ENCODE measurements around the gene HBM. TPM values are rescaled to one million over a fixed set of nuclear protein-coding genes. Genes with fewer than 3 reads are reported as not detected.
"Not testable (repeated sequence)": the region's sequence is repeated elsewhere in the genome, so short reads cannot be mapped to it uniquely, and the experiment has no call there.

HBM gene
- total RNA-seq, 1 donor from 2014 or later: not detected

DNA sequence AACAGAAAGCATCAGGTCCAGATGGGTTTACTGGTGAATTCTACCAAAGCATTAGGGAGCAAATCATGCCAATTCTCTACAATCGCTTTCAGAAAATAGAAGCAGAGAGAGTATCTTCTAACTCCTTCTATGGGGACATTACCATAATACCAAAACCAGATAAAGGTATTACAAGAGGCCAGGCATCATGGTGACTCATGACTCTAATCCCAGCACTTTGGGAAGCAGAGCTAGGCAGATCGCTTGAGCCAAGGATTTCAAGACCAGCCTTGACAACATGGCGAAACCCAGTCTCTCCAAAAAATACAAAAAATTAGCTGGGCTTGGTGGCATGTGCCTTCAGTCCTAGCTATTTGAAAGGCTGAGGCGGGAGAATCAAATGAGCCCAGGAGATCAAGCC, 37.5 kb downstream of the HBM start:
- TF ChIP-seq EZH2phosphoT487 (IDR thresholded peaks at IDR 0.05): no peak
- no peak for TF ChIP-seq CTCF (IDR thresholded peaks at IDR 0.05)
- no peak for TF ChIP-seq EZH2 (IDR thresholded peaks at IDR 0.05)
- Mint-ChIP-seq H3K4me3 (no peak overlapping the region), H3K36me3 (peaks cover 31% of the 10 kb centered on the region), H3K27me3 (ENCODE audit: insufficient read depth, low read depth) (no peaks in the 10 kb centered on the region), H3K27ac (no peak overlapping the region), H3K9me3 (no peaks in the 10 kb centered on the region), H3K4me1 (no peaks in the 10 kb centered on the region)
- Histone ChIP-seq H3K4me1 (no peaks in the 10 kb centered on the region), H3K79me2 (ENCODE audit: low read depth) (peaks cover 15% of the 10 kb centered on the region), H3K4me3 (no peak overlapping the region), H3K9ac (no peak overlapping the region), H3K36me3 (peaks cover 14% of the 10 kb centered on the region), H3K27me3 (no peaks in the 10 kb centered on the region), H4K20me1 (ENCODE audit: low read depth) (peaks cover 23% of the 10 kb centered on the region), H3K27ac (no peak overlapping the region), H2AFZ (replicated peaks) (no peak overlapping the region), H3F3A (ENCODE audit: low read depth) (no peaks in the 10 kb centered on the region), H3K4me2 (no peak overlapping the region), H3K9me3 (ENCODE audit: low read depth) (no peaks in the 10 kb centered on the region)
- no peak for DNase-seq (ENCODE audit: low spot score)

GRCh38 chr16:204046-204445, 38.3 kb downstream of the HBM start:
- H2AFZ ChIP-seq (replicated peaks); H3K9me3 ChIP-seq (ENCODE audit: low read depth); H3F3A ChIP-seq (ENCODE audit: low read depth); H3K4me1 ChIP-seq; H3K4me2 ChIP-seq; H3K27ac ChIP-seq; H3K27me3 Mint-ChIP-seq (ENCODE audit: insufficient read depth, low read depth); H3K4me3 ChIP-seq; H3K4me3 Mint-ChIP-seq; DNase-seq (ENCODE audit: low spot score); H3K4me1 Mint-ChIP-seq; H3K27ac Mint-ChIP-seq; H3K9ac ChIP-seq; H3K9me3 Mint-ChIP-seq; H3K27me3 ChIP-seq: not testable (repeated sequence)
- peaks cover 34% of the 10 kb centered on the region for H3K36me3 Mint-ChIP-seq
- peaks cover 23% of the 10 kb centered on the region for H3K79me2 ChIP-seq (ENCODE audit: low read depth)
- H3K36me3 ChIP-seq: peaks cover 11% of the 10 kb centered on the region
- peaks cover 27% of the 10 kb centered on the region for H4K20me1 ChIP-seq (ENCODE audit: low read depth)

GRCh38 chr16:209359-209758, 43.6 kb downstream of the HBM start:
- H3K9me3 Mint-ChIP-seq; H3K4me1 ChIP-seq; H3K27me3 ChIP-seq; H2AFZ ChIP-seq (replicated peaks); H3K4me1 Mint-ChIP-seq; H3F3A ChIP-seq (ENCODE audit: low read depth); H3K9ac ChIP-seq; H3K27ac Mint-ChIP-seq; DNase-seq (ENCODE audit: low spot score); H3K9me3 ChIP-seq (ENCODE audit: low read depth); H3K27ac ChIP-seq; H3K4me3 Mint-ChIP-seq; H3K36me3 ChIP-seq; H3K4me2 ChIP-seq; H3K4me3 ChIP-seq; H3K27me3 Mint-ChIP-seq (ENCODE audit: insufficient read depth, low read depth): not testable (repeated sequence)
- H3K36me3 Mint-ChIP-seq: peaks cover 28% of the 10 kb centered on the region
- Histone ChIP-seq H4K20me1 (ENCODE audit: low read depth) (peaks cover 70% of the 10 kb centered on the region), H3K79me2 (ENCODE audit: low read depth) (peaks cover 68% of the 10 kb centered on the region)

- H4K20me1 ChIP-seq (ENCODE audit: low read depth): peaks cover 91% of the 10 kb centered on the region
- H3K27ac ChIP-seq, H3K27ac Mint-ChIP-seq: not testable (repeated sequence)
These were observed 45.9 kb downstream of the HBM start for GRCh38 chr16:211631-212180.

DNA sequence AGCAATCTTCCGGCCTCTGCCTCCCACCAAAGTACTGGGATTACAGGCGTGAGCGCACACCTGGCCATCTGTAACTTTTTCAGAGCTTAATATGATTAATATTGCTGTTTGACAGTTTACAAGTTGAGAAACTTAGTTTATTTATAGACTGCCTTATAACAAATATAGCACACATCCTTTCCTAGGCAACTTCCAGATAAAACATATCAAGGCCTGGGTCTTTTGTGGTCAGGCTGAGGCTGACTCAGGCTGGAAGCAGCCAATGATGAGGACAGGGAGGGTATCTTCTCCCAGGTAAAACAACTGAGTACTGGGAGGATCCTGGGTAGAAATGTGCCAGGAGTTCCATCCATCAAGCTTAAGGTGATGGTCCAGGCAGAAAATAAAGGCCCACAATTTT, 47.2 kb downstream of the HBM start:
- Mint-ChIP-seq H3K27me3 (ENCODE audit: insufficient read depth, low read depth) (no peaks in the 10 kb centered on the region), H3K4me3 (no peak overlapping the region), H3K9me3 (no peaks in the 10 kb centered on the region), H3K36me3 (peaks cover 27% of the 10 kb centered on the region), H3K4me1 (no peaks in the 10 kb centered on the region), H3K27ac (no peak overlapping the region)
- Histone ChIP-seq H3K79me2 (ENCODE audit: low read depth) (peaks cover 99% of the 10 kb centered on the region), H3K4me2 (no peak overlapping the region), H4K20me1 (ENCODE audit: low read depth) (peaks cover 95% of the 10 kb centered on the region), H3K4me3 (no peak overlapping the region), H3K27me3 (no peaks in the 10 kb centered on the region), H3K27ac (no peak overlapping the region), H3K9ac (no peak overlapping the region), H2AFZ (replicated peaks) (no peak overlapping the region), H3K36me3 (peaks cover 21% of the 10 kb centered on the region), H3K4me1 (no peaks in the 10 kb centered on the region), H3K9me3 (ENCODE audit: low read depth) (no peaks in the 10 kb centered on the region), H3F3A (ENCODE audit: low read depth) (peaks cover 9% of the 10 kb centered on the region)
- no peak for DNase-seq (ENCODE audit: low spot score)
- no peak for TF ChIP-seq EZH2phosphoT487 (IDR thresholded peaks at IDR 0.05)

More at GRCh38 chr16:211631-212180, 45.9 kb downstream of the HBM start:
- not testable (repeated sequence) for H3K4me3 Mint-ChIP-seq; H3K9me3 ChIP-seq (ENCODE audit: low read depth); H3K4me1 ChIP-seq; H3K9ac ChIP-seq; DNase-seq (ENCODE audit: low spot score); H3K4me2 ChIP-seq; H3K27me3 Mint-ChIP-seq (ENCODE audit: insufficient read depth, low read depth); H2AFZ ChIP-seq (replicated peaks); H3K4me1 Mint-ChIP-seq; H3K27me3 ChIP-seq; H3F3A ChIP-seq (ENCODE audit: low read depth); H3K4me3 ChIP-seq; H3K9me3 Mint-ChIP-seq
- Histone ChIP-seq H3K36me3 (peaks cover 18% of the 10 kb centered on the region), H3K79me2 (ENCODE audit: low read depth) (peaks cover 89% of the 10 kb centered on the region)
- H3K36me3 Mint-ChIP-seq: peaks cover 28% of the 10 kb centered on the region

Small RNAs within 50 kb of the gene (small RNA-seq; reads per million reads assigned to genes)
- gene RF00019: not detected

Other genes starting within 250 kb of the HBM start
- gene POLR3K, start 112.4 kb upstream of the HBM start, total RNA-seq (ENCODE audit: low replicate concordance): 9.2 and 11.0 TPM in 2 replicates
- gene SNRNP25, start 112.2 kb upstream of the HBM start, total RNA-seq (ENCODE audit: low replicate concordance): 43.6 and 49.8 TPM in 2 replicates
- 11.0 and 24.4 TPM in 2 replicates for gene RHBDF1, start 93.3 kb upstream of the HBM start, total RNA-seq (ENCODE audit: low replicate concordance)
- 21.2 and 63.4 TPM in 2 replicates for gene MPG, start 87.8 kb upstream of the HBM start, total RNA-seq (ENCODE audit: low replicate concordance)
- gene NPRL3, start 27.3 kb upstream of the HBM start, total RNA-seq (ENCODE audit: low replicate concordance): 7.6 and 14.8 TPM in 2 replicates
- gene HBZ, start 13.3 kb upstream of the HBM start, total RNA-seq (ENCODE audit: low replicate concordance): not detected in 2 replicates
- not detected in 2 replicates for gene HBA2, start 6.9 kb downstream of the HBM start, total RNA-seq (ENCODE audit: low replicate concordance)
- not detected in 2 replicates for gene HBA1, start 10.7 kb downstream of the HBM start, total RNA-seq (ENCODE audit: low replicate concordance)
- gene HBQ1, start 14.5 kb downstream of the HBM start, total RNA-seq (ENCODE audit: low replicate concordance): 3.8 TPM in 1 of 2 replicates, not detected in the other
- 198 and 231 TPM in 2 replicates for gene LUC7L, start 63.5 kb downstream of the HBM start, total RNA-seq (ENCODE audit: low replicate concordance)
- 115 and 159 TPM in 2 replicates for gene FAM234A, start 68.8 kb downstream of the HBM start, total RNA-seq (ENCODE audit: low replicate concordance)
- 0.52 and 0.96 TPM in 2 replicates for gene RGS11, start 110.0 kb downstream of the HBM start, total RNA-seq (ENCODE audit: low replicate concordance)
- gene ARHGDIG, start 114.6 kb downstream of the HBM start, total RNA-seq (ENCODE audit: low replicate concordance): 0.84 TPM in 1 of 2 replicates, not detected in the other
- gene PDIA2, start 117.2 kb downstream of the HBM start, total RNA-seq (ENCODE audit: low replicate concordance): 0.53 TPM in 1 of 2 replicates, not detected in the other
- 19.6 and 35.4 TPM in 2 replicates for gene AXIN1, start 186.7 kb downstream of the HBM start, total RNA-seq (ENCODE audit: low replicate concordance)
- gene MRPL28, start 204.6 kb downstream of the HBM start, total RNA-seq (ENCODE audit: low replicate concordance): 82.2 and 138 TPM in 2 replicates
- 16.7 and 49.5 TPM in 2 replicates for gene PGAP6, start 216.0 kb downstream of the HBM start, total RNA-seq (ENCODE audit: low replicate concordance)
- gene NME4, start 231.2 kb downstream of the HBM start, total RNA-seq (ENCODE audit: low replicate concordance): 93.3 and 236 TPM in 2 replicates
- 7.1 and 24.3 TPM in 2 replicates for gene DECR2, start 235.9 kb downstream of the HBM start, total RNA-seq (ENCODE audit: low replicate concordance)